ENCODE measurements around the gene TIMM10.
"Not testable (repeated sequence)": the region's sequence is repeated elsewhere in the genome, so short reads cannot be mapped to it uniquely, and the experiment has no call there.

TIMM10 gene

GRCh38 chr11:57541169-57541568, 10.6 kb upstream of the TIMM10 start:
- DNase-seq, result no peak

GRCh38 chr11:57539342-57539741, 8.8 kb upstream of the TIMM10 start:
- DNase-seq, result no peak

DNA sequence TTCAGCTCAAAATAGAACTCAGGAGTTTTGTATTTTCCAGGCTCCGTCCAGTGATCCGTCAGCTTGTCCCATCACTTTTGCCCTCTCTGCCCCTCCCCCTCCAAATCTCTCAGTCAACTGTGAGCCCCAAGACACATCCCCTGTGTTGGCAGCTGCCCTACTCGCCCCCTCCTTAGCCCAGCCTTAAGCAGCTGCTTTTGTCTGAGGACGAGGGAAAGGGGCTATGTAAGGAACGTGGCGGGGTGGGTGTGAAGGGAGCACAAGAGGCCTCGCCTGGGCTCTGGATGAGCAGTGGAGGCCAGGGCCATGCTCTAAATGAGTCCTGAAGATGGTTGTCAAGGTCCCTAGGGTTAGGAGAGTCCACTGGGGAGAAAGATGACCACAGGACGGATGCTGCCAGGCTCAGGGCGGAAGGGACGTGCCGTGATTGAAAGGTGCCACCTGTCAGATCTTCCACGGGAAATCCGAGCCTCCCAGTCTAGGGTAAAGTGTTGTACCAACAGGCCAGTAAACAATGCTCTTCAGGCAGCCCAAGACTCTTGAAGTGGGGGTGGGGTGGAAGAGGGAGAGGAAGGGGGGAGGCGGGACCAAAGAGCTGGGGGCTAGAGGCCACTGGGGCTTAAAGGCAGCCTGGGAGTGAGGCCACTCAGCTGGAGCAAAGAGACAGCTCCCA, 6.5 kb upstream of the TIMM10 start, which contains the start of gene SMTNL1:
TSS of gene SMTNL1 (plus strand) at position 649 of the 673 bp plus-strand sequence. CDS start 5,048 bp downstream, outside the sequence.
- no peak for DNase-seq

DNA sequence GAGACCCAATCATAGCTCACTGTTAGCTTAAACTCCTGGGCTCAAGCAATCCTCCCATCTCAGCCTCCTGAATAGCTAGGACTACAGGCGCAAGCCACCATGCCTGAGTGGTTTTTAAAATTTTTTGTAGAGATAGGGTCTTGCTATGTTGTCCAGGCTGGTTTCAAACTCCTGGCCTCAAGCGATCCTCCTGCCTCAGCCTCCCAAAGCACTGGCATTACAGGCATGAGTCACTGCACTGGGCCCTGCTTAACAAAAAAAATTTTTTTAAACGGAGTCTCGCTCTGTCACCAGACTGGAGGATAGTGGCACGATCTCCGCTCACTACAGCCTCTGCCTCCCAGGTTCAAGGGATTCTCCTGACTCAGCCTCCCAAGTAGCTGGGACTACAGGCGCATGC, 3.9 kb upstream of the TIMM10 start:
- DNase-seq, result not testable (repeated sequence)

GRCh38 chr11:57530215-57530595, 349 bp downstream of the TIMM10 start:
- no peak for DNase-seq

DNA sequence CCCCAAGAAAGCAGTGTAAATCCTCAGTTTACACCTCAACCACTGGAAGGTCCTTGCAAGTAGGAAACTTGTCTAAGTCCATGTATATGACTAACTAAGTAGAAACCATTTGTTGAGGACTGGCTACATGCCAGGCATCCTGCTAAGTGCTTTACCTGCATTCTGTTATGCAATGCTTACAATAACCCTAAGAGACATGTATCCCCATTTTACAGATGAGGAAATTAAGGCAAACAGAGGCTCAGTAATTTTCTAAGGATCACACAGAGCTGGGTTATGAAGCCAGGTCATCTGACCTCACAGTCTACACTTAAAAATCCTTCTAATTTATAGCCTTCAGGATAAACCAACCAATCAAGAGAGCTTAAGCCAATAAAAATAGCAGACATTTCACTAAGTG, 1.5 kb downstream of the TIMM10 start:
- no peak for DNase-seq

DNA sequence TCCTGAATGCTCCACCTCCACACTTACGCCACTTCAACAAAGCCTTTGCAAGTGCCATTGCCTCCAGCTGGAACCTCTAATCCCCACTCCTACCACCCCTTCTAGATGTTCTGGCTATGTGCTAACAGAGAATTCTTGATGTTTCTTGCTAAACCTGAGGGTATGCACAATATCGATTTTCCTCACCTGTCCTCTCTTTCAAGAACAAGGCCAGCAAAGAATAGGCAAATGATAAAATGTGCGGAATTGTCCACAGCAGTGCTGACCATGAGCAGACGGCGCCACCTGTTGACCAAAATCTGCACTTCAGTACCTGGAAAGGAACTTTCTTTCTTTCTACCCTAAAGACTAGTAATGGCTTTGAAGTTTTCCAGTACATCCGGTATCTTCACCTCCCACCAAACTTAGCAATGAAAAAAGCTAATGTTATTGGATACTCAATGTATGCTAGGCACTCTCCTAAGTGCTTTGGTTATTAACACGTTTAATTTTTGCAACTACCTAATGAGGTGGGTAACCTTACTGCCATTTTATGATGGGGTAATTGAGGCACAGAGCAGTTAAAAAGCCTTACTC, 3.4 kb downstream of the TIMM10 start:
- peak; percentile 66 to 78 for DNase-seq

DNA sequence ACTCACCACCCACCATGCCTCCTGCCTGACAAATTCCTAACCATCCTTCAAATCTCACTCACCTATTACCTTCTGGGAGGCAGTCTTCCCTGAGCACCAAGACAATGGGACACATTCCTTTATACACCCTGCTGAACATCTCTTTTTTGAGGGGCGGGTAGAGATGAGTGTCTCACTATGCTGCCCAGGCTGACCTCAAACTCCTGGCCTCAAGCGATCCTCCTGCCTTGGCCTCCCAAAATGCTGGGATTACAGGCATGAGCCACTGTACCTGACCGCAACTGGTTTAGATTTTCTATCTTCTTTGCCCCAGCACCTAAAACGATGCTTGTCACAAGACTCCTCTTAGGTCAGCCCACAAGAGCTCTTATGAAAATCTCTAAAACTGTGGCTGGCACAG, 7.1 kb downstream of the TIMM10 start:
- no peak for DNase-seq

DNA sequence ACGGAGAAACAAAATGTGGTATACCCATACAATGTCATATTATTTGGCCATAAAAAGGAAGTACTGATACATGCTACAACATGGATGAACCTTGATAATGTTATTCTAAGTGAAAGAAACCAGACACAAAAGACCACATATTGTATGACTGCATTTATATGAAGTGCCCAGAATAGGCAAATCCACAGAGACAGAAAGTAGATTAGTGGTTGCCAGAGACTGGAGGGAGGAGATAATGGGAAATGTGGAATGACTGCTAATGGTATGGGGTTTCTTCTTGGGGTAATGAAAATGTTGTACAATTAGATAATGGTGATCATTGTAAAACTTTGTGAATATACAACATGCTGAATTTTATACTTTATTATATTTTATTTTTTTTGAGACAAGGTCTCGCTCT, 9.4 kb downstream of the TIMM10 start:
- no peak for DNase-seq

- no peak for DNase-seq
Measured at GRCh38 chr11:57516061-57516443, 14.5 kb downstream of the TIMM10 start.

DNA sequence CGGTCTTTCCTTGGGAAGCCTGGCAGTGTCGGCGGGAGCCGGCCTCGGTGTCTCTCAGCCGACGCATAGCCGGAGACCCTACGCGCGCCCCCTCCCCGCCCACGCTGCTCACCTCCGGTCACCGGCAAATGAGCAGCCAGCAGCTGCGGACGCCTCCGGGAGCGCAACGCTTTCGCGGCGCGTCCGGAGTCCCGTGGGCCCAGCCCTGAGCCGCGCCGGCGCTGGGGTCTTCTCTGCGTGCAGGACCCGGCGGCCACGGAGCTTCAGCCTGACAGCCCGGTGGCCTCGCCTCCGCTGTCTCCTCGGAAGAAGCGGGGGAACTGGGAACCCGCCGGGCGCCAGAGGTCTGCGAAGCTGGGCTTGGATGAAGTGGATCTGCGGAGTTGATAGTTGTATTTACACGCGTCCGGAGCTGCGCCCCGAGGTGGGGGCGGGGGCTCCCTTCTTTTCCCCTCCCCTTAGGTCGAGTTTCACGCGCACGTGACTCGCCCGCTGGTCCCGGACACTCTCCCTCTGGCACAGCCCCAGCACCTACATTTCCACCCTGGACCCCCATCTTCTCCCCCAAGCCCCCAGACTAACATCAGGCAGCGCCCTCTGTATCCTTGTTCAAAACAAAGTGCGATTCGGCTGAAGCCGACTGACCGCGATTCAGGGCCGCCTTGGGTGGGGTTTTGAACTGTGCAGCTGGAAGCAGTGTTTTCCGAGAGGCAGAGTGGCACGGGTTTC, 15.1 kb downstream of the TIMM10 start, which contains the start of gene SLC43A1:
TSS of gene SLC43A1 (minus strand) at position 371 of the 729 bp plus-strand sequence. CDS start 1,591 bp downstream, outside the sequence.
- DNase-seq, result peak; percentile 6 to 9

- peak; percentile 35 to 45 for DNase-seq
Measured at GRCh38 chr11:57514538-57515331, 15.8 kb downstream of the TIMM10 start.

GRCh38 chr11:57513911-57514537, 16.5 kb downstream of the TIMM10 start:
- peak; percentile 9 to 29 for DNase-seq

- DNase-seq, result no peak
Measured at GRCh38 chr11:57513452-57513795, 17.1 kb downstream of the TIMM10 start.

DNA sequence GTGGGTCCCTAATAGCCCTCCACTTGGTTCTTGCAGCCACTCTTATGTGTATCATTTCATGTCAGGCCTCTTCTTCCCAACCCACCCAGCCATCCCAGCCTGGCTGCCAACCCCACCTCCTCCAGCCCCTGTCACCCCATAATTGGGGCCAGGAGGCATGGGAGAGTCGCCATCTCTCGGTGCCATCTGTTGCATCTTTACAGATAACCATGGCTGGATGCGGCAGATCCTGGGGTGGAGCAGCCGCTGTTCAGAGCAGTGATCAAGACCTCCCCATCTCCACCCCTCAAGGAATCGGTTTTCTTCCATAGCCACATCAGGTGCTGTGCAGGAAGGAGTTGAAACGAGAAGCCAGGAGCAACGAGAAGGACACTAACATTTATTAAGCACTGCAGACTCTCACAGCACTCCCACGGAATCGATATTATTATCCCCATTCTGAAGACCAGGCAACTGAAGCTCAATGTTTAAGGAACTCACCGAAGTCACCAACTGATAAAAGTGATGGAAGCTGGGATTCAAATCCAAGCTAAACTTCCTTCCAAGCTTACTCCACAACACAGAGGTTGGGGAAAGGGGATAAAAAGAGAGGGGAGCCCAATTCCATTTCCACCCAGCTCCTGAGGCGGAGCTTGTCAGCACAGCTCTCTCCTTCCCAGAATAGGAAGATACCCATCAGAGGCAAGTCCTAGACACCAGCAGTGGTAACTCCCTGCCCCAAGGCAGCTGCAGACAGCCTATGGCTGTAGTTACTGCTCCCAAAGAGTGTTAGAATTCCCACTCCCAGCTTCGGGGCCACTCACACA, 17.7 kb downstream of the TIMM10 start:
- no peak for DNase-seq

- DNase-seq, result no peak
Measured at GRCh38 chr11:57511741-57512430, 18.7 kb downstream of the TIMM10 start.

DNA sequence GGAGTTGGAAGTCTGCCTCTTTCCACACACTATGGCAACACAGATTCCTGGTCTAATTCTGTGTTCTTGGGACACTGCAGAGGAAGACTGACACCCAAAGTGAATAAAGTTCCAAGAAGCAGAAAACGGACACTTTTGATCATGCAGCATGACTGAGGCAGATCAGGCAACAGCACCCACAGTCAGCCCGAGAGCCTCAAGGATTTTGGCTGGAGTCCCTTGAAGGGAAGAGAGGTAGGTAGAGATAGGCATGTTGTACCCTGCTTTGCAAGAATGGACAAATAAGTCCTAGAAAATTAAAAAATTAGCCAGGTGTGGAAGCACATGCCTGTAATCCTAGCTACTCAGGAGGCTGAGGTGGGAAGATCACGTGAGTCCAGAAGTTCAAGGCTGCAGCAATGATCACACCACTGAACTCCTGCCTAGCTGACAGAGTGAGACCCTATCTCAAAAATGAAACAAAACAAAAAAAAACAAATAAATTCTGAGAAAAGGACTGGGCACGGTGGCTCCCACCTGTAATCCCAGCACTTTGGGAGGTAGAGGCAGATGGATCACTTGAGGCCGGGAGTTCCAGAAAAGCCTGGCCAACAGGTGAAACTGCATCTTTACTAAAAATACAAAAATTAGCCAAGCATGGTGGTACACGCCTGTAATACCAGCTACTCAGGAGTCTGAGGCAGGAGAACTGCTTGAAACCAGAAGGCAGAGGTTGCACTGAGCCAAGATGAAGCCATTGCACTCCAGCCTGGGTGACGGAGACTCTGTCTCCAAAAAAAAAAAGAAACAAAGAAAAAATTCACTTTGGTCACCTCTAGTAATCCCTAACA, 22.0 kb downstream of the TIMM10 start:
- DNase-seq, result no peak

DNA sequence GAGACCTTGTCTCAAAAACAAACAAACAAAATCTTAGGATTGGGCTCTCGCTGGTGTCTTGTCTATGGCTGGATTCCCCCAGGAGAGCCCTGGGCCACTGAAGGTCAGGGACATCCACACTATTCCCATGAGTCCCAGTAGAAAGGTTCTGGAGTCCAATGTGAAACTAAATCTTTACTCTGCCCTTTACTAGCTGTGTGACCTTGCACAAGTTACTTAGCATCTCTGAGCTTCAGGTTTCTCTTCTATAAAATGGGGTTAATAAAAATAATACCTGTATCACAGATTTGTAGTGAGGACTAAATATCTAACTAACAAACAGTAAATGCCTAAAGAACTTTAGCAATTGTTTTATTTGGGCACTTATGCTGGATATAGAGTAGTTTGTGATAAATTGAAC, 24.0 kb downstream of the TIMM10 start:
- no peak for DNase-seq

DNA sequence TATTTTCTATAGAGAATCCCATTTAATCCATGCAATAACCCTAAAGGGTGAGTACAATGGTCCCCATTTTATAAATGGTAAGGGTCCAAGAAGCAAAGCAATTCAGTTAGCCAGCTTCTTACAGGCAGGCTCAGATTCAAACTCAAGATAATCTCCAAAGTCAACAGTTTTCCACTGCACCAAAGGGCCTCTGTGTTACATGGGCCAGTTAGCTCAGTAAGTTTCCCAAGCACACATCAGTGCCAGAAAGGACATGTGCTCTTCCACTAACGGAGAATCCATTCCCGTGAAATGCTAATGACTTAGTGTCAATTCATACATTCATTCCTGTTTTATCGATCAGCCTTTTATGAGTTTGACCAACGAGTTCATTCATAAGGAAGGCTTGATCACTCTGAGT, 26.0 kb downstream of the TIMM10 start:
- DNase-seq, result no peak

DNA sequence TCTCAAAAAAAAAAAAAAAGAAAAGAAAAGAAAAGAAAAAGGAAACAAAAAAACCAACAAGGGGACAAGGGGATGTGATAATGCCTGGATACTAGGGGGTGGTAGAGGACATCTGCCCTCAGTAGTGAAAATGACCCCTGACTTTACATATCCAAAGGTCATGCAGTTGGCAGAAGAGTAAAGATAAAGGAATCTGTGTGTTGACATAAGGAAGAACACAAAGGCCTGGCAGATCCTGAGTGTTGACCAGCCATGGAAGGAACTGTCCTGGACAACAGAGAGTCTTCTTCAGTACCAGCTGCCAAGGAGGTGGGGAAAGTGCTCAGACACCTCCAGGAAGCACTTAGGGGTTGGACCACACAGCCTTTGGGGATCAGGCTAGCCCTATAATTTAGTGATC, 27.7 kb downstream of the TIMM10 start:
- no peak for DNase-seq

Data from activated CD4-positive, alpha-beta T cell treated with anti-CD3 and anti-CD28 coated beads, Interleukin-2, amount 50 U/mL, for 4 hours (primary cell).